WERI-Rb-1 (cell line): ENCODE data around the gene DNAH8.

Experiments
- DNase-seq: peaks from one replicate; pipeline ENCODE4 v3.0.0-alpha.2; 2020
- H3K27ac ChIP-seq: fragments of 250-450 bp; sonication (Bioruptor Pico); 2 replicates; pipeline ENCODE4 v1.5.1; 2020; ENCODE audit warnings: mild to moderate bottlenecking, moderate library complexity
- H3K27me3 ChIP-seq: fragments of 250-450 bp; sonication (Bioruptor Pico); 2 replicates; pipeline ENCODE4 v1.5.1; 2021; ENCODE audit warnings: mild to moderate bottlenecking, low read depth, moderate library complexity; ENCODE audit not compliant: insufficient read depth, severe bottlenecking
- H3K36me3 ChIP-seq: fragments of 250-450 bp; sonication (Bioruptor Pico); 2 replicates; pipeline ENCODE4 v1.5.1; 2020; ENCODE audit warnings: mild to moderate bottlenecking, moderate library complexity
- H3K4me3 ChIP-seq: 2 replicates; pipeline ENCODE4 v1.5.1; 2011; ENCODE audit warnings: low read depth, mild to moderate bottlenecking, control low read depth, low read length
- H3K9me3 ChIP-seq: fragments of 250-450 bp; sonication (Bioruptor Pico); 2 replicates; pipeline ENCODE4 v1.5.1; 2021; ENCODE audit warnings: mild to moderate bottlenecking, moderate library complexity; ENCODE audit not compliant: severe bottlenecking
- TF ChIP-seq, protein P1 (sequence below): IDR thresholded peaks from 2 replicates; pipeline ENCODE4 v1.5.1; 2011; ENCODE audit warnings: low read depth, mild to moderate bottlenecking, control low read depth, inconsistent platforms, low read length

The DNAH8 gene

DNA sequence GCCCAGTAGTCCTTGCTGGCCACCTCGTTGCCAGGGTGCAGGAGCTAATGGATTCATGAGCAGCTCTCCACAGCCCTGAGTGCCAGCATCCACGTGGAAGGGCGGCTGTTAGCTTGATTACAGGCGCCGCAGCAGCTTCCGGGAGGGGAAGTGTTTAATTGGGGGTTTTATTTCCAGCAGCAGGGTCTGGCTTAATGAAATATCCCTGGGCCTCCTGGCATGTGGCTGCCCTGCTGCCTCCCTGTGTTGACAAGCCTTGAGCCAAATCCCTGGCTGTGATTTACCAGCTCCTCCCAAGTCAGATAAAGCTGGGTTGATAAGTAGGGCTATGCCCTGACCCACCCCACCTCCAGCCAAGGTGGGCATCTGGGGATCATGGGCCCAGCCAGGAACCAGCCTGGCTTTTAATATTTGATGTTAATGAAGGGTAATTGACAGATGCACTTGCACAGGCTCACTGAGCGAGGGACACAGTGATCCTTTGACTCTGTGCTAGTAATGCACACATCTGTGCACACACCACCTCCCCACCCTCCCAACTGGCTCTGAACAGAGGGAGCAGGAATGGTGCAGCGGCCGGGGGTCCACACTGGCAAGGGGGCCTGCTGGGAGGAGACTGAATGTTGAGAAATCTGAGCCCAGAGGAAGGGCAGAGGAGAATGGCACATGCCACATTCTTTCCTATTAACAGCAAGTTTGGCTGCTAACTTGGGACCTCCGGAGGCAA is 347.1 kb downstream of the DNAH8 start:
- Histone ChIP-seq H3K27ac (no peak overlapping the region), H3K27me3 (no peaks in the 10 kb centered on the region), H3K9me3 (no peaks in the 10 kb centered on the region), H3K4me3 (no peak overlapping the region), H3K36me3 (no peaks in the 10 kb centered on the region)
- peak; percentile 90 for DNase-seq
- TF ChIP-seq, protein P1, sequence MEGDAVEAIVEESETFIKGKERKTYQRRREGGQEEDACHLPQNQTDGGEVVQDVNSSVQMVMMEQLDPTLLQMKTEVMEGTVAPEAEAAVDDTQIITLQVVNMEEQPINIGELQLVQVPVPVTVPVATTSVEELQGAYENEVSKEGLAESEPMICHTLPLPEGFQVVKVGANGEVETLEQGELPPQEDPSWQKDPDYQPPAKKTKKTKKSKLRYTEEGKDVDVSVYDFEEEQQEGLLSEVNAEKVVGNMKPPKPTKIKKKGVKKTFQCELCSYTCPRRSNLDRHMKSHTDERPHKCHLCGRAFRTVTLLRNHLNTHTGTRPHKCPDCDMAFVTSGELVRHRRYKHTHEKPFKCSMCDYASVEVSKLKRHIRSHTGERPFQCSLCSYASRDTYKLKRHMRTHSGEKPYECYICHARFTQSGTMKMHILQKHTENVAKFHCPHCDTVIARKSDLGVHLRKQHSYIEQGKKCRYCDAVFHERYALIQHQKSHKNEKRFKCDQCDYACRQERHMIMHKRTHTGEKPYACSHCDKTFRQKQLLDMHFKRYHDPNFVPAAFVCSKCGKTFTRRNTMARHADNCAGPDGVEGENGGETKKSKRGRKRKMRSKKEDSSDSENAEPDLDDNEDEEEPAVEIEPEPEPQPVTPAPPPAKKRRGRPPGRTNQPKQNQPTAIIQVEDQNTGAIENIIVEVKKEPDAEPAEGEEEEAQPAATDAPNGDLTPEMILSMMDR, result no peak

DNA sequence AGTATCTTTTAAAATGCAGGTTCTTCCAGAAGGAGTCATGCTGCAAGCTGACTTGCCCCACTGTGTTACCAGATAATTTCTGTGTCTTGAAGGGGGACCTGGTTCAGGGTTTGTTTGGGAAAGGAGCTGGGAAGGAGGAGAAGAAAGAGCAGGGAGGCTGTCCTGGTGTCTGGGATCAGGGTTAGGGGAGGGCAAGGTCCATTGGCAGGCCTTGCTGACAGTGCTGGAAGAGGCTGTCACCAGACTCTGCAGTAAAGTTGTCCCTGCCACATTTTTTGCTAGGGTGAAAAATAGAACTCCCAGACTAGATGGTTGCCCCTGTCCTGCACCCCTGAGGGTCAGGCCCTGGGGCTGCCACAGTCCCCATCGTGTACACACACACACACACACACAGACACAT is 348.4 kb downstream of the DNAH8 start:
- Histone ChIP-seq H3K27ac (no peak overlapping the region), H3K9me3 (no peaks in the 10 kb centered on the region), H3K36me3 (no peaks in the 10 kb centered on the region), H3K4me3 (no peak overlapping the region), H3K27me3 (no peaks in the 10 kb centered on the region)
- DNase-seq, result no peak
- TF ChIP-seq, protein P1, result no peak

DNA sequence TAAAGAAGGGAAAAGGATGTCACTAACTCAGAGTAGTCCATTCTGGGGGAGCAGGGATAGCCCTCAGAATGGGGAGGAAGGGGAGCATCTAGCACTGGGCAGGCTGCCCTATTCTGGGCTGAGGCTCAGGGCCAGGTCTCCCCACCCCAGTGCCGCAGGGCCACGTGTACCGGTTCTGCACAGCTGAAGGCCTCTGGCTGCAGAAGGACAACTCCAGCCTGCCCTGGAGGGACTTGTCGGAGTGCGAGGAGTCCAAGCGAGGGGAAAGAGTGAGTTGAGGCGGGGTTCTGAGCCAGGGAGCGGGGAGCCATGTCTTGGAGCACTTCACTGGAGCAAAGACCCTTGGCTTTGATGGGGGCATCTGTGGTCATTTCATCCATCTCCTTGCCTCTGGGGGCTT is 350.4 kb downstream of the DNAH8 start:
- no peaks in the 10 kb centered on the region for H3K27me3 ChIP-seq
- H3K36me3 ChIP-seq, result no peaks in the 10 kb centered on the region
- TF ChIP-seq, protein P1, result no peak
- no peak overlapping the region for H3K4me3 ChIP-seq
- H3K27ac ChIP-seq, result no peak overlapping the region
- peaks cover 5% of the 10 kb centered on the region for H3K9me3 ChIP-seq
- DNase-seq, result no peak

DNA sequence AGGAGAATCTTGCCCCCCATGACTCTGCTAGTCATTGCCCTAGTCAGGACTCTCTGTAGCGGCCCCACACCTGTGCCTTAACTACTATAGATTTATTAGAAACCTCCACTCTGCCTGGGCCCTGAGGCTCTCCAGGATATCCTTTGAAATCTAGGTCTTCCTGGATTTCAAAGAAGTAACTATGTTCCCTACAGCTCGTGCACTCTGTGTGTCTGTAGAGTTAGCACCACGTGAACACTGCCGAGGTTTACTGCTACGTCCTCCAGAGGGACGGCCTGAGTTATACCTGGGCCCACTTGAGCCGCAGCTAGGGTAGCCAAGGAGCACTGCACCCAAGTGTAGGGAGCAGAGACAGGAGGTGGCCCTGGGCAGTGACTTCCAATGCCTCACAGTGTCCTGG is 353.3 kb downstream of the DNAH8 start:
- Histone ChIP-seq H3K36me3 (no peaks in the 10 kb centered on the region), H3K4me3 (no peak overlapping the region), H3K27me3 (no peaks in the 10 kb centered on the region), H3K27ac (no peak overlapping the region), H3K9me3 (peaks cover 5% of the 10 kb centered on the region)
- DNase-seq, result no peak
- TF ChIP-seq, protein P1, result no peak

DNA sequence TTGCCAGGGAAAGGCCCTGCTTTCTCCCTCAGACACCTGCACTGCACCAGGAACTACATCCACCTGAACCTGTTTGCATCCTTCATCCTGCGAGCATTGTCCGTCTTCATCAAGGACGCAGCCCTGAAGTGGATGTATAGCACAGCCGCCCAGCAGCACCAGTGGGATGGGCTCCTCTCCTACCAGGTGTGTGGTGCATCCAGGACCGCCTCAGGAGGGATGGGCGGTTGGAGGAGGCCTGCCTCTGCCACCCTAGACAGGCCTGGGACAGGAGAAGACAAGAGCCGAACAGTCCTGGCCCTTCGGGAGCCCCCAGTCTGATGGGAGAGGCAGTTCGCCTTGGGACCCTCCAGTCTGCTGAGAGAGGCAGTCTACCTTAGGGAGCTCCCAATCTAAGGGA is 357.7 kb downstream of the DNAH8 start:
- Histone ChIP-seq H3K36me3 (no peaks in the 10 kb centered on the region), H3K27me3 (no peaks in the 10 kb centered on the region), H3K9me3 (peaks cover 5% of the 10 kb centered on the region), H3K27ac (no peak overlapping the region), H3K4me3 (no peak overlapping the region)
- TF ChIP-seq, protein P1, result no peak
- DNase-seq, result peak; percentile 5
